ENCODE data around the gene TEX264.

Gene TEX264

DNA sequence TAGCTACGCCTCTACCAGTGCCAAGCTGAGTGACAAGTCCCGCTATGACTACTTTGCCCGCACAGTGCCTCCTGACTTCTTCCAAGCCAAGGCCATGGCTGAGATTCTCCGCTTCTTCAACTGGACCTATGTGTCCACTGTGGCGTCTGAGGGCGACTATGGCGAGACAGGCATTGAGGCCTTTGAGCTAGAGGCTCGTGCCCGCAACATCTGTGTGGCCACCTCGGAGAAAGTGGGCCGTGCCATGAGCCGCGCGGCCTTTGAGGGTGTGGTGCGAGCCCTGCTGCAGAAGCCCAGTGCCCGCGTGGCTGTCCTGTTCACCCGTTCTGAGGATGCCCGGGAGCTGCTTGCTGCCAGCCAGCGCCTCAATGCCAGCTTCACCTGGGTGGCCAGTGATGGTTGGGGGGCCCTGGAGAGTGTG lies 41.5 kb downstream of the TEX264 start:
- Histone ChIP-seq H2BK12ac (ENCODE audit: low read length in 2 of 2) (no peak overlapping the region), H3K23ac (ENCODE audit: low read length in 2 of 2) (no peak overlapping the region), H3K79me1 (replicated peaks; ENCODE audit: low read length, poor library complexity, severe bottlenecking) (no peaks in the 10 kb centered on the region), H2BK120ac (ENCODE audit: low read depth, low read length) (no peak overlapping the region), H3K4ac (ENCODE audit: low read depth in 1 of 2, low read length in 2 of 2) (no peak overlapping the region), H4K91ac (ENCODE audit: low read length) (no peak overlapping the region), H3K4me1 (ENCODE audit: control insufficient read depth, insufficient read depth, low read depth, low read length) (peaks cover under 1% of the 10 kb centered on the region), H3K4me3 (ENCODE audit: insufficient read depth in 1 of 2, low read depth in 1 of 2, low read length in 2 of 2) (no peak overlapping the region), H3K27ac (ENCODE audit: low read length, poor library complexity, severe bottlenecking) (no peak overlapping the region), H3K4me2 (ENCODE audit: low read length, poor library complexity, severe bottlenecking) (no peak overlapping the region), H2AFZ (ENCODE audit: low read depth, low read length) (no peak overlapping the region), H2BK15ac (ENCODE audit: low read depth, poor library complexity, severe bottlenecking) (no peak overlapping the region), H3K18ac (ENCODE audit: low read depth in 1 of 2, low read length in 2 of 2) (no peak overlapping the region), H3K14ac (ENCODE audit: low read length in 2 of 2) (no peak overlapping the region), H2AK5ac (ENCODE audit: low read length, severe bottlenecking) (no peak overlapping the region), H3K36me3 (ENCODE audit: control insufficient read depth in 1 of 2, insufficient read depth in 2 of 2, low read depth in 1 of 2, low read length in 2 of 2) (no peaks in the 10 kb centered on the region), H3K27me3 (ENCODE audit: control insufficient read depth in 1 of 2, insufficient read depth in 1 of 2, low read length in 2 of 2) (peaks cover 14 to 31% of the 10 kb centered on the region in 2 experiments), H3K9ac (ENCODE audit: low read length) (no peak overlapping the region), H4K8ac (ENCODE audit: low read length) (no peak overlapping the region), H2BK5ac (ENCODE audit: low read depth, low read length, poor library complexity, severe bottlenecking) (no peak overlapping the region), H3K9me3 (ENCODE audit: control insufficient read depth, low read length) (no peaks in the 10 kb centered on the region)
- WGBS: 95% methylated on average over 20 of the region's 20 CpGs
- DNase-seq: no peak

GRCh38 chr3:51712963-51713362 lies 41.9 kb downstream of the TEX264 start:
- Histone ChIP-seq H3K9ac (ENCODE audit: low read length) (no peak overlapping the region), H2AK5ac (ENCODE audit: low read length, severe bottlenecking) (no peak overlapping the region), H2BK5ac (ENCODE audit: low read depth, low read length, poor library complexity, severe bottlenecking) (no peak overlapping the region), H3K36me3 (ENCODE audit: control insufficient read depth in 1 of 2, insufficient read depth in 2 of 2, low read depth in 1 of 2, low read length in 2 of 2) (no peaks in the 10 kb centered on the region), H3K27ac (ENCODE audit: low read length, poor library complexity, severe bottlenecking) (no peak overlapping the region), H2BK12ac (ENCODE audit: low read length in 2 of 2) (no peak overlapping the region), H3K4ac (ENCODE audit: low read depth in 1 of 2, low read length in 2 of 2) (no peak overlapping the region), H3K23ac (ENCODE audit: low read length in 2 of 2) (no peak overlapping the region), H2BK15ac (ENCODE audit: low read depth, poor library complexity, severe bottlenecking) (no peak overlapping the region), H4K91ac (ENCODE audit: low read length) (no peak overlapping the region), H3K14ac (ENCODE audit: low read length in 2 of 2) (no peak overlapping the region), H3K4me1 (ENCODE audit: control insufficient read depth, insufficient read depth, low read depth, low read length) (no peaks in the 10 kb centered on the region), H3K27me3 (ENCODE audit: control insufficient read depth in 1 of 2, insufficient read depth in 1 of 2, low read length in 2 of 2) (peaks cover 10 to 28% of the 10 kb centered on the region in 2 experiments), H2AFZ (ENCODE audit: low read depth, low read length) (no peak overlapping the region), H3K79me1 (replicated peaks; ENCODE audit: low read length, poor library complexity, severe bottlenecking) (no peaks in the 10 kb centered on the region), H2BK120ac (ENCODE audit: low read depth, low read length) (no peak overlapping the region), H3K4me2 (ENCODE audit: low read length, poor library complexity, severe bottlenecking) (no peak overlapping the region), H3K18ac (ENCODE audit: low read depth in 1 of 2, low read length in 2 of 2) (no peak overlapping the region), H3K4me3 (ENCODE audit: insufficient read depth in 1 of 2, low read depth in 1 of 2, low read length in 2 of 2) (no peak overlapping the region), H3K9me3 (ENCODE audit: control insufficient read depth, low read length) (no peaks in the 10 kb centered on the region), H4K8ac (ENCODE audit: low read length) (no peak overlapping the region)
- WGBS: 93% methylated on average over 19 of the region's 19 CpGs
- DNase-seq: no peak

- Histone ChIP-seq H3K14ac (ENCODE audit: low read length in 2 of 2) (no peak overlapping the region), H4K91ac (ENCODE audit: low read length) (no peak overlapping the region), H2AFZ (ENCODE audit: low read depth, low read length) (no peak overlapping the region), H2BK12ac (ENCODE audit: low read length in 2 of 2) (no peak overlapping the region), H2BK5ac (ENCODE audit: low read depth, low read length, poor library complexity, severe bottlenecking) (no peak overlapping the region), H2BK120ac (ENCODE audit: low read depth, low read length) (no peak overlapping the region), H3K4ac (ENCODE audit: low read depth in 1 of 2, low read length in 2 of 2) (no peak overlapping the region), H3K27ac (ENCODE audit: low read length, poor library complexity, severe bottlenecking) (no peak overlapping the region), H4K8ac (ENCODE audit: low read length) (no peak overlapping the region), H3K4me3 (ENCODE audit: insufficient read depth in 1 of 2, low read depth in 1 of 2, low read length in 2 of 2) (no peak overlapping the region), H3K79me1 (replicated peaks; ENCODE audit: low read length, poor library complexity, severe bottlenecking) (no peaks in the 10 kb centered on the region), H3K23ac (ENCODE audit: low read length in 2 of 2) (no peak overlapping the region), H3K27me3 (ENCODE audit: control insufficient read depth in 1 of 2, insufficient read depth in 1 of 2, low read length in 2 of 2) (peaks cover 0 to 24% of the 10 kb centered on the region in 2 experiments), H3K36me3 (ENCODE audit: control insufficient read depth in 1 of 2, insufficient read depth in 2 of 2, low read depth in 1 of 2, low read length in 2 of 2) (no peaks in the 10 kb centered on the region), H2BK15ac (ENCODE audit: low read depth, poor library complexity, severe bottlenecking) (no peak overlapping the region), H3K9ac (ENCODE audit: low read length) (no peak overlapping the region), H2AK5ac (ENCODE audit: low read length, severe bottlenecking) (no peak overlapping the region), H3K4me1 (ENCODE audit: control insufficient read depth, insufficient read depth, low read depth, low read length) (peaks cover 3% of the 10 kb centered on the region), H3K18ac (ENCODE audit: low read depth in 1 of 2, low read length in 2 of 2) (no peak overlapping the region), H3K9me3 (ENCODE audit: control insufficient read depth, low read length) (no peaks in the 10 kb centered on the region), H3K4me2 (ENCODE audit: low read length, poor library complexity, severe bottlenecking) (no peak overlapping the region)
- no peak for DNase-seq
- WGBS: 90% methylated on average over 36 of the region's 36 CpGs
Measured at GRCh38 chr3:51715231-51715976, 44.4 kb downstream of the TEX264 start.

DNA sequence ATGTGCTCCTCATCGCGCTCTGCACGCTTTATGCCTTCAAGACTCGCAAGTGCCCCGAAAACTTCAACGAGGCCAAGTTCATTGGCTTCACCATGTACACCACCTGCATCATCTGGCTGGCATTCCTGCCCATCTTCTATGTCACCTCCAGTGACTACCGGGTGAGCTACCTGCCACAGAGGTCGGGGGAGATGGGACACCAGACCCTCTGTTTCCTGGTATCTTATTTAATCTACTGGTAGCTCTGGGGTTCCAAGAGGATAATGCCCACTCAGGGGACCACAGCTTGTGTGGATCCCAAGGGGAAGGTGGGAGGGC lies 44.9 kb downstream of the TEX264 start:
- no peak overlapping the region for H3K27ac ChIP-seq (ENCODE audit: low read length, poor library complexity, severe bottlenecking)
- H2BK12ac ChIP-seq (ENCODE audit: low read length in 2 of 2): no peak overlapping the region
- no peak overlapping the region for H3K4me3 ChIP-seq (ENCODE audit: insufficient read depth in 1 of 2, low read depth in 1 of 2, low read length in 2 of 2)
- H3K18ac ChIP-seq (ENCODE audit: low read depth in 1 of 2, low read length in 2 of 2): no peak overlapping the region
- H2AK5ac ChIP-seq (ENCODE audit: low read length, severe bottlenecking): no peak overlapping the region
- H3K4me1 ChIP-seq (ENCODE audit: control insufficient read depth, insufficient read depth, low read depth, low read length): peaks cover 3% of the 10 kb centered on the region
- no peaks in the 10 kb centered on the region for H3K79me1 ChIP-seq (replicated peaks; ENCODE audit: low read length, poor library complexity, severe bottlenecking)
- H3K36me3 ChIP-seq (ENCODE audit: control insufficient read depth in 1 of 2, insufficient read depth in 2 of 2, low read depth in 1 of 2, low read length in 2 of 2): no peaks in the 10 kb centered on the region
- H3K14ac ChIP-seq (ENCODE audit: low read length in 2 of 2): no peak overlapping the region
- 95% methylated on average over 8 of the region's 8 CpGs for WGBS
- H2BK5ac ChIP-seq (ENCODE audit: low read depth, low read length, poor library complexity, severe bottlenecking): no peak overlapping the region
- no peak overlapping the region for H2BK120ac ChIP-seq (ENCODE audit: low read depth, low read length)
- no peak overlapping the region for H2BK15ac ChIP-seq (ENCODE audit: low read depth, poor library complexity, severe bottlenecking)
- no peak for DNase-seq
- H4K8ac ChIP-seq (ENCODE audit: low read length): no peak overlapping the region
- H3K9ac ChIP-seq (ENCODE audit: low read length): no peak overlapping the region
- H3K4me2 ChIP-seq (ENCODE audit: low read length, poor library complexity, severe bottlenecking): no peak overlapping the region
- no peak overlapping the region for H3K4ac ChIP-seq (ENCODE audit: low read depth in 1 of 2, low read length in 2 of 2)
- H4K91ac ChIP-seq (ENCODE audit: low read length): no peak overlapping the region
- no peak overlapping the region for H2AFZ ChIP-seq (ENCODE audit: low read depth, low read length)
- no peak overlapping the region for H3K23ac ChIP-seq (ENCODE audit: low read length in 2 of 2)
- peaks cover 0 to 27% of the 10 kb centered on the region in 2 experiments for H3K27me3 ChIP-seq (ENCODE audit: control insufficient read depth in 1 of 2, insufficient read depth in 1 of 2, low read length in 2 of 2)
- no peaks in the 10 kb centered on the region for H3K9me3 ChIP-seq (ENCODE audit: control insufficient read depth, low read length)
